Smooth muscle cell (in vitro differentiated cells): Measurements from ENCODE around the gene MAPK10. TPM values are rescaled to one million over a fixed set of nuclear protein-coding genes. Genes with fewer than 3 reads are reported as not detected.

ENCODE experiments used
- DNase-seq: peaks from one replicate; lab custom pipeline; 2025; ENCODE audit not compliant: unreplicated experiment; lab: John Stamatoyannopoulos, UW
- H2AFZ ChIP-seq: fragments of 200-600 bp; sonication (generic); 2 replicates; pipeline ENCODE4 v1.6.0; 2016; ENCODE audit warnings: antibody characterized with exemption, low read depth, mild to moderate bottlenecking
- H3F3A ChIP-seq: fragments of 200-600 bp; sonication (generic); 2 replicates; pipeline ENCODE4 v1.6.0; 2017; ENCODE audit warnings: antibody characterized with exemption, low read depth
- H3K27ac ChIP-seq: fragments of 200-600 bp; sonication (generic); 2 replicates; pipeline ENCODE4 v1.5.1; 2016; ENCODE audit warnings: low read depth, mild to moderate bottlenecking
- H3K27me3 ChIP-seq: fragments of 200-600 bp; sonication (generic); 2 replicates; pipeline ENCODE4 v1.6.1; 2016; ENCODE audit warnings: low read depth, mild to moderate bottlenecking
- H3K36me3 ChIP-seq: fragments of 200-600 bp; sonication (generic); 2 replicates; pipeline ENCODE4 v1.5.1; 2016; ENCODE audit warnings: low read depth
- H3K4me1 ChIP-seq: fragments of 200-600 bp; sonication (generic); 2 replicates; pipeline ENCODE4 v1.5.1; 2016; ENCODE audit warnings: low read depth
- H3K4me2 ChIP-seq: fragments of 200-600 bp; sonication (generic); 2 replicates; pipeline ENCODE4 v1.6.0; 2016; ENCODE audit warnings: mild to moderate bottlenecking
- H3K4me3 ChIP-seq: fragments of 200-600 bp; sonication (generic); 2 replicates; pipeline ENCODE4 v1.5.1; 2016; ENCODE audit warnings: mild to moderate bottlenecking
- H3K79me2 ChIP-seq: fragments of 200-600 bp; sonication (generic); 2 replicates; pipeline ENCODE4 v1.6.0; 2016; ENCODE audit warnings: low read depth, mild to moderate bottlenecking
- H3K9ac ChIP-seq: fragments of 200-600 bp; sonication (generic); 2 replicates; pipeline ENCODE4 v1.6.0; 2016; ENCODE audit warnings: low read depth
- H3K9me3 ChIP-seq: fragments of 200-600 bp; sonication (generic); replicated peaks from 2 replicates; pipeline ENCODE4 v1.5.1; 2016; ENCODE audit warnings: low read depth
- H4K20me1 ChIP-seq: fragments of 200-600 bp; sonication (generic); 2 replicates; pipeline ENCODE4 v1.6.0; 2016; ENCODE audit warnings: low read depth
- WGBS: methylation state at CpG from one replicate; pipeline ENCODE4 v1.1.7; 2016; ENCODE audit warnings: low lambda C conversion rate; 5-methylcytosine and 5-hydroxymethylcytosine counted together
- polyA plus RNA-seq: library from polyadenylated mRNA; unstranded; fragments of >200 nt; fragmentation: Nextera tagmentation; extraction: Ambion mirVana; gene quantifications from 2 replicates; pipeline ENCODE4 v1.2.1, GENCODE V29; 2016
- total RNA-seq: library from RNA; depleted of rRNA; stranded (reverse); fragments of >200 nt; gene quantifications from 2 replicates; pipeline ENCODE4 v1.2.3, GENCODE V29; 2014
- TF ChIP-seq, protein P1 (sequence below): fragments of 200-600 bp; sonication (generic); IDR thresholded peaks from 2 replicates; pipeline ENCODE4 v1.5.1; 2017; ENCODE audit warnings: borderline replicate concordance, mild to moderate bottlenecking, antibody characterized with exemption; ENCODE audit not compliant: insufficient read depth, poor library complexity, severe bottlenecking

Gene MAPK10
- total and polyA plus RNA-seq, 2 experiments from 2014 or later, result 2.4 to 13.3 TPM

DNA sequence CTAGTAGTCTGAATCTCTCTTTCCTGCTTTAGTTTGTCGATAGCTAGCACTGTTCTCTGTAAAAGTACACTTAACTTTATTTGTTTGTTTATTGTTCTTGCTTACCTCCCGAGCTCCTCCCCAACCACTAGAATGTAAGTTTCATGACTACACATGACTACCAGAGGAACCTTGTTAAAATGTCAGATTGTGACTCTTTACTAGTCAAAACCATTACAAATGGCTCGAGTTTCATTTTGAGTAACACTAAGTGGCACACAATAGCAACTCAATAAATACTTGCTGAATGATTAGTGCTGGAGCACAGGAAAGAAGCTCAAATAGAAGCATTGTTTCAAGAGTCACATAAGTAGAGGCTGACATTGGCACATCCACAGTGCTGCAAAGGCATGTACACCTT is 116.1 kb downstream of the MAPK10 start:
- Histone ChIP-seq H2AFZ (no peak overlapping the region), H3K79me2 (no peaks in the 10 kb centered on the region), H3K4me1 (no peaks in the 10 kb centered on the region), H3K27ac (no peak overlapping the region), H3K4me2 (no peak overlapping the region), H3F3A (no peaks in the 10 kb centered on the region), H3K36me3 (no peaks in the 10 kb centered on the region), H3K4me3 (no peak overlapping the region), H3K27me3 (no peaks in the 10 kb centered on the region), H3K9me3 (no peaks in the 10 kb centered on the region), H4K20me1 (no peaks in the 10 kb centered on the region), H3K9ac (no peak overlapping the region)
- TF ChIP-seq, protein P1, sequence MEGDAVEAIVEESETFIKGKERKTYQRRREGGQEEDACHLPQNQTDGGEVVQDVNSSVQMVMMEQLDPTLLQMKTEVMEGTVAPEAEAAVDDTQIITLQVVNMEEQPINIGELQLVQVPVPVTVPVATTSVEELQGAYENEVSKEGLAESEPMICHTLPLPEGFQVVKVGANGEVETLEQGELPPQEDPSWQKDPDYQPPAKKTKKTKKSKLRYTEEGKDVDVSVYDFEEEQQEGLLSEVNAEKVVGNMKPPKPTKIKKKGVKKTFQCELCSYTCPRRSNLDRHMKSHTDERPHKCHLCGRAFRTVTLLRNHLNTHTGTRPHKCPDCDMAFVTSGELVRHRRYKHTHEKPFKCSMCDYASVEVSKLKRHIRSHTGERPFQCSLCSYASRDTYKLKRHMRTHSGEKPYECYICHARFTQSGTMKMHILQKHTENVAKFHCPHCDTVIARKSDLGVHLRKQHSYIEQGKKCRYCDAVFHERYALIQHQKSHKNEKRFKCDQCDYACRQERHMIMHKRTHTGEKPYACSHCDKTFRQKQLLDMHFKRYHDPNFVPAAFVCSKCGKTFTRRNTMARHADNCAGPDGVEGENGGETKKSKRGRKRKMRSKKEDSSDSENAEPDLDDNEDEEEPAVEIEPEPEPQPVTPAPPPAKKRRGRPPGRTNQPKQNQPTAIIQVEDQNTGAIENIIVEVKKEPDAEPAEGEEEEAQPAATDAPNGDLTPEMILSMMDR, result no peak
- no peak for DNase-seq
- WGBS, result 75% methylated on average over 3 of the region's 3 CpGs

DNA sequence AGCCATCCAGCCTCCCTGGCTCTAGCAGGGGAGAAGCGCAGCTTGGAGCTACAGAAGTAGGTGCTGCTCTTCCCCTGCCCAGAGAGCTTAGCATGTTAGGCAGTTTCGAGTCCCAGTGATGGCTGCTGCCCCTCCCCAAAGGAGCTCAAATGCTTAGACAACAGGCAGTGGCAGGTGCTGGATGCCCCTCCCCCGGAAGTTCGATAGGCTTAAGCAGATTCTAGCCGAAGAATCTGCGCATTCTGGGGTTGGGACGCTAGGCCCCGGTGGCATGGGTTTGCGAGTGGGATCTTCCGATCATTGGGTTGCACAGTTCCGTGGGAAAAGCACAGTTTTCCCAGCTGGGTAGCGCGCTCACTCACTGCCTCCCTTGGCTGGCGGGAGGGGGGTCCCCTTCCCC is 117.2 kb downstream of the MAPK10 start:
- TF ChIP-seq, protein P1, result no peak
- no peaks in the 10 kb centered on the region for H3F3A ChIP-seq
- H3K27me3 ChIP-seq, result no peaks in the 10 kb centered on the region
- H3K27ac ChIP-seq, result no peak overlapping the region
- no peaks in the 10 kb centered on the region for H3K79me2 ChIP-seq
- no peaks in the 10 kb centered on the region for H3K4me1 ChIP-seq
- H4K20me1 ChIP-seq, result no peaks in the 10 kb centered on the region
- WGBS, result 94% methylated on average over 14 of the region's 14 CpGs
- H3K36me3 ChIP-seq, result no peaks in the 10 kb centered on the region
- H3K4me2 ChIP-seq, result no peak overlapping the region
- H3K9me3 ChIP-seq, result no peaks in the 10 kb centered on the region
- no peak for DNase-seq
- no peak overlapping the region for H2AFZ ChIP-seq
- H3K9ac ChIP-seq, result no peak overlapping the region
- no peak overlapping the region for H3K4me3 ChIP-seq

DNA sequence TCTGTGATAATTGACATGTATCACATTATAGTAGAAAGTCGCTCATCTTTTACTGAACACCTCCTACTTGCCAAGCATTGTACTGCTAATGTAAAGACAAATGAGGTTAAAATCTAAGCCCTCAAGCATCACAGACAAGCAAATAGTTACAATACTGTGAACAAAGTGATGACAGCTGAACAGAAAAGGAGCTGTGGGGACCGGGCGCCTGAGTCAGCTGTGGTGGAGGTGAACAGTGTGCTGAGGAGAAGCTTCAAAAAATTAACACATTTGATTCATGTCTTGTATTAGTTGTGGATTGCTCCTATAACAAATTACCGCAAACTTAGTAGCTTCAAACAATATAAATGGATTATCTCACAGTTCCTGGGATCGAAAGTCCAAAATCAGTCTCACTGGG is 124.3 kb downstream of the MAPK10 start:
- H3F3A ChIP-seq, result no peaks in the 10 kb centered on the region
- TF ChIP-seq, protein P1, result no peak
- H3K4me3 ChIP-seq, result no peak overlapping the region
- DNase-seq, result no peak
- no peaks in the 10 kb centered on the region for H3K27me3 ChIP-seq
- H3K36me3 ChIP-seq, result no peaks in the 10 kb centered on the region
- H3K9ac ChIP-seq, result no peak overlapping the region
- no peaks in the 10 kb centered on the region for H3K79me2 ChIP-seq
- no peak overlapping the region for H3K4me2 ChIP-seq
- no peak overlapping the region for H3K27ac ChIP-seq
- H3K4me1 ChIP-seq, result peaks cover 14% of the 10 kb centered on the region
- H4K20me1 ChIP-seq, result no peaks in the 10 kb centered on the region
- H2AFZ ChIP-seq, result no peak overlapping the region
- 88% methylated on average over 5 of the region's 5 CpGs for WGBS
- no peaks in the 10 kb centered on the region for H3K9me3 ChIP-seq

DNA sequence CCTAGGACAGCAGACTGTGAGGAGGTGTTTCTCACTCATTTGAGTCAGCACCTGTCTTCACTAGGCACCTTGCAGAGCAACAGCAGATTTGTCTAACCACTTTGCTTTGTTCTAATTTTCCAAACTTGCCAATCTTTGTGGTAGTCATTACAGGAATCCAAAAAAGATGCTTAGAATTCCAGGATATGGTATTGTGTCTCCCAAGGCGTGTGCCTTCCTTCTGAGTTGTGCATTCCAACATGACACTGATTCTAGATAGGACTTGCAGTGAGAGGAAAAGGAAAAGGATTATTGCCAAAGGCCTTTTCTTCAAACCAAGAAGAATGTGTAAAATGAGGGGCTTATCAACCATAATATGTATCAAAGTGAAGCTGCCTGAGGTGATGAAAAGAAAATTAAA is 126.2 kb downstream of the MAPK10 start:
- WGBS, result 26% methylated on average over 1 of the region's 1 CpG
- DNase-seq, result no peak
- no peaks in the 10 kb centered on the region for H3K27me3 ChIP-seq

More for the DNA sequence above, 126.2 kb downstream of the MAPK10 start:
- H3K36me3 ChIP-seq, result no peaks in the 10 kb centered on the region
- no peaks in the 10 kb centered on the region for H3K9me3 ChIP-seq
- no peak overlapping the region for H3K27ac ChIP-seq
- no peaks in the 10 kb centered on the region for H4K20me1 ChIP-seq
- TF ChIP-seq, protein P1, result no peak
- no peak overlapping the region for H2AFZ ChIP-seq
- H3K4me2 ChIP-seq, result no peak overlapping the region
- H3K4me1 ChIP-seq, result peaks cover 14% of the 10 kb centered on the region
- no peak overlapping the region for H3K9ac ChIP-seq
- no peaks in the 10 kb centered on the region for H3F3A ChIP-seq
- H3K4me3 ChIP-seq, result no peak overlapping the region
- H3K79me2 ChIP-seq, result no peaks in the 10 kb centered on the region
